GM23338 (cell line): ENCODE data around the gene SSTR5. TPM values are rescaled to one million over a fixed set of nuclear protein-coding genes. Genes with fewer than 3 reads are reported as not detected.

ENCODE experiments used
- ATAC-seq: fragments of 200-7000 bp; cut with Tn5 transposase; 3 replicates; pipeline ENCODE4 v1.9.1; 2020
- DNase-seq: peaks from one replicate; pipeline ENCODE4 v3.0.0-alpha.2; 2015; ENCODE audit warnings: low spot score
- H2AFZ ChIP-seq: fragments of 200-600 bp; sonication (generic); 2 replicates; pipeline ENCODE4 v1.8.0; 2016; ENCODE audit warnings: antibody characterized with exemption, mild to moderate bottlenecking, moderate library complexity
- H3F3A ChIP-seq: fragments of 200-600 bp; sonication (generic); replicated peaks from 2 replicates; pipeline ENCODE4 v1.8.0; 2017; ENCODE audit warnings: antibody characterized with exemption, mixed run types, low read depth
- H3K27ac ChIP-seq: fragments of 200-600 bp; sonication (generic); 2 replicates; pipeline ENCODE4 v1.6.1; 2016; ENCODE audit warnings: low read depth
- H3K27me3 ChIP-seq: fragments of 200-600 bp; sonication (generic); 2 replicates; pipeline ENCODE4 v1.8.0; 2016; ENCODE audit warnings: mild to moderate bottlenecking, mixed run types, moderate library complexity; ENCODE audit not compliant: insufficient read depth
- H3K36me3 ChIP-seq: fragments of 200-600 bp; sonication (generic); 2 replicates; pipeline ENCODE4 v1.8.0; 2016; ENCODE audit warnings: mild to moderate bottlenecking; ENCODE audit not compliant: insufficient read depth
- H3K4me1 ChIP-seq: fragments of 200-600 bp; sonication (generic); 2 replicates; pipeline ENCODE4 v1.8.0; 2016; ENCODE audit warnings: mild to moderate bottlenecking, moderate library complexity; ENCODE audit not compliant: insufficient read depth
- H3K4me2 ChIP-seq: fragments of 200-600 bp; sonication (generic); 2 replicates; pipeline ENCODE4 v1.7.1; 2017; ENCODE audit warnings: mixed run types
- H3K4me3 ChIP-seq: fragments of 200-600 bp; sonication (generic); 2 replicates; pipeline ENCODE4 v1.6.1; 2016; ENCODE audit warnings: mixed run types
- H3K79me2 ChIP-seq: fragments of 200-600 bp; sonication (generic); replicated peaks from 2 replicates; pipeline ENCODE4 v1.8.0; 2017; ENCODE audit warnings: mild to moderate bottlenecking; ENCODE audit not compliant: insufficient read depth
- H3K9me2 ChIP-seq: fragments of 200-600 bp; sonication (generic); 2 replicates; pipeline ENCODE4 v1.8.0; 2017; ENCODE audit not compliant: insufficient read depth
- H4K20me1 ChIP-seq: fragments of 200-600 bp; sonication (generic); replicated peaks from 2 replicates; pipeline ENCODE4 v1.8.0; 2017; ENCODE audit warnings: mild to moderate bottlenecking; ENCODE audit not compliant: insufficient read depth
- H3K27ac Mint-ChIP-seq: 2 replicates; pipeline ENCODE4 v1.8.0; 2020; ENCODE audit warnings: inconsistent platforms, mild to moderate bottlenecking, moderate library complexity, mixed read lengths
- H3K27me3 Mint-ChIP-seq: 3 replicates; pipeline ENCODE4 v1.8.0; 2022; ENCODE audit warnings: low read depth, mild to moderate bottlenecking, moderate library complexity, mixed read lengths, inconsistent platforms; ENCODE audit not compliant: insufficient read depth, poor library complexity
- H3K36me3 Mint-ChIP-seq: 3 replicates; pipeline ENCODE4 v1.8.0; 2021; ENCODE audit warnings: low read depth, mild to moderate bottlenecking, inconsistent platforms, moderate library complexity, mixed read lengths
- H3K4me1 Mint-ChIP-seq: 3 replicates; pipeline ENCODE4 v1.8.0; 2020; ENCODE audit warnings: mild to moderate bottlenecking, inconsistent platforms, mixed read lengths
- H3K4me3 Mint-ChIP-seq: 3 replicates; pipeline ENCODE4 v1.8.0; 2021; ENCODE audit warnings: moderate library complexity, mild to moderate bottlenecking, inconsistent platforms, mixed read lengths
- H3K9me3 Mint-ChIP-seq: 3 replicates; pipeline ENCODE4 v1.8.0; 2020; ENCODE audit warnings: moderate library complexity, mild to moderate bottlenecking, inconsistent platforms, mixed read lengths
- CREB1 ChIP-seq: fragments of 250-450 bp; sonication (Bioruptor Pico); IDR thresholded peaks from 2 replicates; pipeline ENCODE4 v1.5.0; 2020; ENCODE audit warnings: low read depth, mild to moderate bottlenecking, moderate library complexity
- EZH2 ChIP-seq: fragments of 200-600 bp; sonication (generic); IDR thresholded peaks from one replicate; pipeline ENCODE4 v1.8.0; 2017; ENCODE audit warnings: antibody characterized with exemption, mild to moderate bottlenecking, low read depth; ENCODE audit not compliant: unreplicated experiment
- EZH2phosphoT487 ChIP-seq: fragments of 200-600 bp; sonication (generic); IDR thresholded peaks from one replicate; pipeline ENCODE4 v1.8.1; 2018; ENCODE audit warnings: antibody characterized with exemption; ENCODE audit not compliant: unreplicated experiment
- JUNB ChIP-seq: IDR thresholded peaks from one replicate; pipeline ENCODE4 v1.6.1; 2016; ENCODE audit warnings: antibody characterized with exemption; ENCODE audit not compliant: unreplicated experiment
- NANOG ChIP-seq: IDR thresholded peaks from 2 replicates; pipeline ENCODE4 v1.6.1; 2016; ENCODE audit warnings: antibody characterized with exemption, borderline replicate concordance
- POLR2AphosphoS5 ChIP-seq: IDR thresholded peaks from 2 replicates; pipeline ENCODE4 v1.6.1; 2016; ENCODE audit warnings: antibody characterized with exemption, low read depth
- STAT1 ChIP-seq: IDR thresholded peaks from one replicate; pipeline ENCODE4 v1.6.1; 2016; ENCODE audit warnings: antibody characterized with exemption; ENCODE audit not compliant: unreplicated experiment
- ZNF331 ChIP-seq: fragments of 250-450 bp; sonication (Bioruptor Pico); IDR thresholded peaks from 2 replicates; pipeline ENCODE4 v1.5.0; 2020; ENCODE audit warnings: low read depth, mild to moderate bottlenecking, moderate library complexity
- polyA plus RNA-seq: library from polyadenylated mRNA; unstranded; fragments of >200 nt; fragmentation: Nextera tagmentation; extraction: Ambion mirVana; gene quantifications from 2 replicates; pipeline ENCODE4 v1.2.1, GENCODE V29; 2016
- total RNA-seq: library from RNA; depleted of rRNA; stranded (reverse); fragments of >200 nt; shearing (Covaris generic); gene quantifications from 2 replicates; pipeline ENCODE4 v1.2.3, GENCODE V29; 2014
- TF ChIP-seq, protein P1 (sequence below), 2 experiments: fragments of 200-600 bp in 1 of 2; sonication (generic) in 1 of 2; conservative IDR thresholded peaks; 2 replicates each; pipeline versions ENCODE4 v1.5.1 to v1.6.1; 2016 to 2017; ENCODE audit warnings: antibody characterized with exemption in 2 of 2, low read depth in 2 of 2, mild to moderate bottlenecking in 2 of 2, moderate library complexity in 1 of 2
- TF ChIP-seq, protein P2 (sequence below): IDR thresholded peaks from 2 replicates; pipeline ENCODE4 v1.6.1; 2016; ENCODE audit warnings: antibody characterized with exemption
- TF ChIP-seq, protein P3 (sequence below): fragments of 250-450 bp; sonication (Bioruptor Pico); IDR thresholded peaks from 2 replicates; pipeline ENCODE4 v1.5.0; 2020; ENCODE audit warnings: mild to moderate bottlenecking, moderate library complexity
- TF ChIP-seq, protein P4 (sequence below): IDR thresholded peaks from one replicate; pipeline ENCODE4 v1.6.1; 2018; ENCODE audit warnings: antibody characterized with exemption; ENCODE audit not compliant: unreplicated experiment

Gene SSTR5
- total and polyA plus RNA-seq, 2 experiments from 2014 or later, result 0.60 to 1.0 TPM

DNA sequence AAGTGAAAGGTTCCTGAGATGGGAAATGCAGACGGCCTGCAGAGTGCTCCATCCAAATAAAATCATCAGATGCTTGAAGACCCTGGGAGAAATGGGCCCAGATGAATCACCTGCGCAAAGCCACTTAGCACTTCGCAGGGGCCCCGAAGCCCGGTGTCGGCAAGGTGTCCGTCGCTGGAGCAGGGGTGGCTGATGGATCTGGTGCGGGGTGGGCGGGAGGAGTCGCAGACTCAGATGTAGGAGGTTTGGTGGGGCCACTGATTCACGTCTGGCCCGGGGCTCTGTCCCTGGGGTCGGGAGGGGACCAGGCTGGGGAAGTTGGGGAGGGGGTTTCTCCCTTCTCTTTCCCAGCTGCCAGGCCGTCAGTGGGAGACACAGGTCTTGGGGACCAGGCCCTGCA lies 21.6 kb upstream of the SSTR5 start:
- H3K4me1 ChIP-seq, result no peaks in the 10 kb centered on the region; the same call in 1 of the 2 replicates
- Mint-ChIP-seq H3K4me1 (no peaks in the 10 kb centered on the region), H3K4me3 (no peak overlapping the region), H3K27ac (no peak overlapping the region), H3K36me3 (no peaks in the 10 kb centered on the region), H3K9me3 (no peaks in the 10 kb centered on the region), H3K27me3 (peaks cover 8% of the 10 kb centered on the region)
- H4K20me1 ChIP-seq, result no peaks in the 10 kb centered on the region
- H2AFZ ChIP-seq, result no peak overlapping the region
- H3K4me3 ChIP-seq, result no peak overlapping the region
- H3K9me2 ChIP-seq, result no peaks in the 10 kb centered on the region
- no peaks in the 10 kb centered on the region for H3K27me3 ChIP-seq
- no peak overlapping the region for H3K27ac ChIP-seq
- no peaks in the 10 kb centered on the region for H3K79me2 ChIP-seq
- DNase-seq (no peak), ATAC-seq (no peak)
- H3K4me2 ChIP-seq, result no peak overlapping the region
- H3F3A ChIP-seq, result no peaks in the 10 kb centered on the region
- H3K36me3 ChIP-seq, result no peaks in the 10 kb centered on the region
- TF ChIP-seq, protein P1, sequence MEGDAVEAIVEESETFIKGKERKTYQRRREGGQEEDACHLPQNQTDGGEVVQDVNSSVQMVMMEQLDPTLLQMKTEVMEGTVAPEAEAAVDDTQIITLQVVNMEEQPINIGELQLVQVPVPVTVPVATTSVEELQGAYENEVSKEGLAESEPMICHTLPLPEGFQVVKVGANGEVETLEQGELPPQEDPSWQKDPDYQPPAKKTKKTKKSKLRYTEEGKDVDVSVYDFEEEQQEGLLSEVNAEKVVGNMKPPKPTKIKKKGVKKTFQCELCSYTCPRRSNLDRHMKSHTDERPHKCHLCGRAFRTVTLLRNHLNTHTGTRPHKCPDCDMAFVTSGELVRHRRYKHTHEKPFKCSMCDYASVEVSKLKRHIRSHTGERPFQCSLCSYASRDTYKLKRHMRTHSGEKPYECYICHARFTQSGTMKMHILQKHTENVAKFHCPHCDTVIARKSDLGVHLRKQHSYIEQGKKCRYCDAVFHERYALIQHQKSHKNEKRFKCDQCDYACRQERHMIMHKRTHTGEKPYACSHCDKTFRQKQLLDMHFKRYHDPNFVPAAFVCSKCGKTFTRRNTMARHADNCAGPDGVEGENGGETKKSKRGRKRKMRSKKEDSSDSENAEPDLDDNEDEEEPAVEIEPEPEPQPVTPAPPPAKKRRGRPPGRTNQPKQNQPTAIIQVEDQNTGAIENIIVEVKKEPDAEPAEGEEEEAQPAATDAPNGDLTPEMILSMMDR (conservative IDR thresholded peaks at IDR 0.05; ENCODE audit: low read depth in 2 of 2), result no peak
- TF ChIP-seq JUNB, result no peak
- no peak for TF ChIP-seq EZH2phosphoT487
- TF ChIP-seq NANOG, result no peak
- no peak for TF ChIP-seq EZH2
- TF ChIP-seq, protein P2, sequence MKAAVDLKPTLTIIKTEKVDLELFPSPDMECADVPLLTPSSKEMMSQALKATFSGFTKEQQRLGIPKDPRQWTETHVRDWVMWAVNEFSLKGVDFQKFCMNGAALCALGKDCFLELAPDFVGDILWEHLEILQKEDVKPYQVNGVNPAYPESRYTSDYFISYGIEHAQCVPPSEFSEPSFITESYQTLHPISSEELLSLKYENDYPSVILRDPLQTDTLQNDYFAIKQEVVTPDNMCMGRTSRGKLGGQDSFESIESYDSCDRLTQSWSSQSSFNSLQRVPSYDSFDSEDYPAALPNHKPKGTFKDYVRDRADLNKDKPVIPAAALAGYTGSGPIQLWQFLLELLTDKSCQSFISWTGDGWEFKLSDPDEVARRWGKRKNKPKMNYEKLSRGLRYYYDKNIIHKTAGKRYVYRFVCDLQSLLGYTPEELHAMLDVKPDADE, result no peak
- no peak for TF ChIP-seq CREB1 (CRISPR knock-in tag)
- TF ChIP-seq STAT1, result no peak
- no peak for TF ChIP-seq POLR2AphosphoS5
- TF ChIP-seq ZNF331 (CRISPR knock-in tag), result no peak
- TF ChIP-seq, protein P3, sequence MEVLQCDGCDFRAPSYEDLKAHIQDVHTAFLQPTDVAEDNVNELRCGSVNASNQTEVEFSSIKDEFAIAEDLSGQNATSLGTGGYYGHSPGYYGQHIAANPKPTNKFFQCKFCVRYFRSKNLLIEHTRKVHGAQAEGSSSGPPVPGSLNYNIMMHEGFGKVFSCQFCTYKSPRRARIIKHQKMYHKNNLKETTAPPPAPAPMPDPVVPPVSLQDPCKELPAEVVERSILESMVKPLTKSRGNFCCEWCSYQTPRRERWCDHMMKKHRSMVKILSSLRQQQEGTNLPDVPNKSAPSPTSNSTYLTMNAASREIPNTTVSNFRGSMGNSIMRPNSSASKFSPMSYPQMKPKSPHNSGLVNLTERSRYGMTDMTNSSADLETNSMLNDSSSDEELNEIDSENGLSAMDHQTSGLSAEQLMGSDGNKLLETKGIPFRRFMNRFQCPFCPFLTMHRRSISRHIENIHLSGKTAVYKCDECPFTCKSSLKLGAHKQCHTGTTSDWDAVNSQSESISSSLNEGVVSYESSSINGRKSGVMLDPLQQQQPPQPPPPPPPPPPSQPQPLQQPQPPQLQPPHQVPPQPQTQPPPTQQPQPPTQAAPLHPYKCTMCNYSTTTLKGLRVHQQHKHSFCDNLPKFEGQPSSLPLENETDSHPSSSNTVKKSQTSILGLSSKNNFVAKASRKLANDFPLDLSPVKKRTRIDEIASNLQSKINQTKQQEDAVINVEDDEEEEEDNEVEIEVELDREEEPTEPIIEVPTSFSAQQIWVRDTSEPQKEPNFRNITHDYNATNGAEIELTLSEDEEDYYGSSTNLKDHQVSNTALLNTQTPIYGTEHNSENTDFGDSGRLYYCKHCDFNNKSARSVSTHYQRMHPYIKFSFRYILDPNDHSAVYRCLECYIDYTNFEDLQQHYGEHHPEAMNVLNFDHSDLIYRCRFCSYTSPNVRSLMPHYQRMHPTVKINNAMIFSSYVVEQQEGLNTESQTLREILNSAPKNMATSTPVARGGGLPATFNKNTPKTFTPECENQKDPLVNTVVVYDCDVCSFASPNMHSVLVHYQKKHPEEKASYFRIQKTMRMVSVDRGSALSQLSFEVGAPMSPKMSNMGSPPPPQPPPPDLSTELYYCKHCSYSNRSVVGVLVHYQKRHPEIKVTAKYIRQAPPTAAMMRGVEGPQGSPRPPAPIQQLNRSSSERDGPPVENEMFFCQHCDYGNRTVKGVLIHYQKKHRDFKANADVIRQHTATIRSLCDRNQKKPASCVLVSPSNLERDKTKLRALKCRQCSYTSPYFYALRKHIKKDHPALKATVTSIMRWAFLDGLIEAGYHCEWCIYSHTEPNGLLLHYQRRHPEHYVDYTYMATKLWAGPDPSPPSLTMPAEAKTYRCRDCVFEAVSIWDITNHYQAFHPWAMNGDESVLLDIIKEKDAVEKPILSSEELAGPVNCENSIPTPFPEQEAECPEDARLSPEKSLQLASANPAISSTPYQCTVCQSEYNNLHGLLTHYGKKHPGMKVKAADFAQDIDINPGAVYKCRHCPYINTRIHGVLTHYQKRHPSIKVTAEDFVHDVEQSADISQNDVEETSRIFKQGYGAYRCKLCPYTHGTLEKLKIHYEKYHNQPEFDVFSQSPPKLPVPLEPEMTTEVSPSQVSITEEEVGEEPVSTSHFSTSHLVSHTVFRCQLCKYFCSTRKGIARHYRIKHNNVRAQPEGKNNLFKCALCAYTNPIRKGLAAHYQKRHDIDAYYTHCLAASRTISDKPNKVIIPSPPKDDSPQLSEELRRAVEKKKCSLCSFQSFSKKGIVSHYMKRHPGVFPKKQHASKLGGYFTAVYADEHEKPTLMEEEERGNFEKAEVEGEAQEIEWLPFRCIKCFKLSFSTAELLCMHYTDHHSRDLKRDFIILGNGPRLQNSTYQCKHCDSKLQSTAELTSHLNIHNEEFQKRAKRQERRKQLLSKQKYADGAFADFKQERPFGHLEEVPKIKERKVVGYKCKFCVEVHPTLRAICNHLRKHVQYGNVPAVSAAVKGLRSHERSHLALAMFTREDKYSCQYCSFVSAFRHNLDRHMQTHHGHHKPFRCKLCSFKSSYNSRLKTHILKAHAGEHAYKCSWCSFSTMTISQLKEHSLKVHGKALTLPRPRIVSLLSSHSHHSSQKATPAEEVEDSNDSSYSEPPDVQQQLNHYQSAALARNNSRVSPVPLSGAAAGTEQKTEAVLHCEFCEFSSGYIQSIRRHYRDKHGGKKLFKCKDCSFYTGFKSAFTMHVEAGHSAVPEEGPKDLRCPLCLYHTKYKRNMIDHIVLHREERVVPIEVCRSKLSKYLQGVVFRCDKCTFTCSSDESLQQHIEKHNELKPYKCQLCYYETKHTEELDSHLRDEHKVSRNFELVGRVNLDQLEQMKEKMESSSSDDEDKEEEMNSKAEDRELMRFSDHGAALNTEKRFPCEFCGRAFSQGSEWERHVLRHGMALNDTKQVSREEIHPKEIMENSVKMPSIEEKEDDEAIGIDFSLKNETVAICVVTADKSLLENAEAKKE (CRISPR knock-in tag), result no peak
- TF ChIP-seq, protein P4, sequence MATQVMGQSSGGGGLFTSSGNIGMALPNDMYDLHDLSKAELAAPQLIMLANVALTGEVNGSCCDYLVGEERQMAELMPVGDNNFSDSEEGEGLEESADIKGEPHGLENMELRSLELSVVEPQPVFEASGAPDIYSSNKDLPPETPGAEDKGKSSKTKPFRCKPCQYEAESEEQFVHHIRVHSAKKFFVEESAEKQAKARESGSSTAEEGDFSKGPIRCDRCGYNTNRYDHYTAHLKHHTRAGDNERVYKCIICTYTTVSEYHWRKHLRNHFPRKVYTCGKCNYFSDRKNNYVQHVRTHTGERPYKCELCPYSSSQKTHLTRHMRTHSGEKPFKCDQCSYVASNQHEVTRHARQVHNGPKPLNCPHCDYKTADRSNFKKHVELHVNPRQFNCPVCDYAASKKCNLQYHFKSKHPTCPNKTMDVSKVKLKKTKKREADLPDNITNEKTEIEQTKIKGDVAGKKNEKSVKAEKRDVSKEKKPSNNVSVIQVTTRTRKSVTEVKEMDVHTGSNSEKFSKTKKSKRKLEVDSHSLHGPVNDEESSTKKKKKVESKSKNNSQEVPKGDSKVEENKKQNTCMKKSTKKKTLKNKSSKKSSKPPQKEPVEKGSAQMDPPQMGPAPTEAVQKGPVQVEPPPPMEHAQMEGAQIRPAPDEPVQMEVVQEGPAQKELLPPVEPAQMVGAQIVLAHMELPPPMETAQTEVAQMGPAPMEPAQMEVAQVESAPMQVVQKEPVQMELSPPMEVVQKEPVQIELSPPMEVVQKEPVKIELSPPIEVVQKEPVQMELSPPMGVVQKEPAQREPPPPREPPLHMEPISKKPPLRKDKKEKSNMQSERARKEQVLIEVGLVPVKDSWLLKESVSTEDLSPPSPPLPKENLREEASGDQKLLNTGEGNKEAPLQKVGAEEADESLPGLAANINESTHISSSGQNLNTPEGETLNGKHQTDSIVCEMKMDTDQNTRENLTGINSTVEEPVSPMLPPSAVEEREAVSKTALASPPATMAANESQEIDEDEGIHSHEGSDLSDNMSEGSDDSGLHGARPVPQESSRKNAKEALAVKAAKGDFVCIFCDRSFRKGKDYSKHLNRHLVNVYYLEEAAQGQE, result no peak
